Central memory CD8-positive, alpha-beta T cell (primary cell): ENCODE data around the gene CFAP58.
A peak's percentile ranks its signal among the peaks of the same experiment; 100 is the strongest.

Experiments
- ATAC-seq: fragments of 150-1000 bp; cut with Tn5 transposase; replicated peaks from 2 replicates; pipeline ENCODE4 v1.10.0; 2022; ENCODE audit warnings: mild to moderate bottlenecking, moderate FRiP score, moderate number of reproducible peaks; ENCODE audit not compliant: poor library complexity, severe bottlenecking; ENCODE audit errors: extremely low read depth
- DNase-seq, 2 donors: peaks; one replicate each; pipeline ENCODE4 v3.0.0; 2021; ENCODE audit warnings: low spot score in 2 of 2
- H3K27ac Mint-ChIP-seq: one replicate; pipeline ENCODE4 v1.8.0; 2022; ENCODE audit warnings: low read depth, mild to moderate bottlenecking, moderate library complexity, mixed read lengths
- H3K27me3 Mint-ChIP-seq: one replicate; pipeline ENCODE4 v1.8.0; 2022; ENCODE audit warnings: mixed read lengths
- H3K36me3 Mint-ChIP-seq: one replicate; pipeline ENCODE4 v1.8.0; 2022; ENCODE audit warnings: mild to moderate bottlenecking, moderate library complexity, mixed read lengths; ENCODE audit not compliant: insufficient read depth
- H3K4me1 Mint-ChIP-seq: one replicate; pipeline ENCODE4 v1.8.0; 2022; ENCODE audit warnings: mixed read lengths
- H3K4me3 Mint-ChIP-seq: one replicate; pipeline ENCODE4 v1.8.0; 2022; ENCODE audit warnings: mild to moderate bottlenecking, moderate library complexity, mixed read lengths
- H3K9me3 Mint-ChIP-seq: one replicate; pipeline ENCODE4 v1.8.0; 2022; ENCODE audit warnings: mixed read lengths

CFAP58 gene

GRCh38 chr10:104345941-104346340, 7.7 kb upstream of the CFAP58 start:
- Mint-ChIP-seq H3K27me3 (no peaks in the 10 kb centered on the region), H3K4me1 (peaks cover 11% of the 10 kb centered on the region), H3K9me3 (peaks cover 10% of the 10 kb centered on the region), H3K27ac (peak overlapping the region; percentile 84), H3K36me3 (peaks cover 1% of the 10 kb centered on the region), H3K4me3 (no peak overlapping the region)
- ATAC-seq = peak; percentile 40
- DNase-seq = no peak

- Mint-ChIP-seq H3K27ac (no peak overlapping the region), H3K4me1 (peaks cover 26% of the 10 kb centered on the region)
Observed at GRCh38 chr10:104347295-104348045, 6.2 kb upstream of the CFAP58 start.

GRCh38 chr10:104348601-104349000, 5.0 kb upstream of the CFAP58 start:
- no peak for DNase-seq
- H3K36me3 Mint-ChIP-seq = peaks cover 4% of the 10 kb centered on the region
- peaks cover 29% of the 10 kb centered on the region for H3K4me1 Mint-ChIP-seq
- H3K9me3 Mint-ChIP-seq = peaks cover 10% of the 10 kb centered on the region
- no peak overlapping the region for H3K4me3 Mint-ChIP-seq
- H3K27me3 Mint-ChIP-seq = no peaks in the 10 kb centered on the region
- ATAC-seq = no peak
- no peak overlapping the region for H3K27ac Mint-ChIP-seq

More at GRCh38 chr10:104347295-104348045, 6.2 kb upstream of the CFAP58 start:
- peaks cover 10% of the 10 kb centered on the region for H3K9me3 Mint-ChIP-seq
- ATAC-seq (no peak), DNase-seq (no peak)
- H3K4me3 Mint-ChIP-seq = no peak overlapping the region
- H3K27me3 Mint-ChIP-seq = no peaks in the 10 kb centered on the region
- peaks cover 1% of the 10 kb centered on the region for H3K36me3 Mint-ChIP-seq

GRCh38 chr10:104349623-104350126, 4.0 kb upstream of the CFAP58 start:
- Mint-ChIP-seq H3K4me3 (no peak overlapping the region), H3K9me3 (peaks cover 10% of the 10 kb centered on the region), H3K36me3 (peaks cover 5% of the 10 kb centered on the region), H3K4me1 (peaks cover 29% of the 10 kb centered on the region), H3K27ac (no peak overlapping the region), H3K27me3 (no peaks in the 10 kb centered on the region)
- ATAC-seq = no peak
- no peak for DNase-seq

GRCh38 chr10:104350127-104350635, 3.5 kb upstream of the CFAP58 start:
- Mint-ChIP-seq H3K36me3 (peaks cover 5% of the 10 kb centered on the region), H3K9me3 (peaks cover 9% of the 10 kb centered on the region), H3K27ac (no peak overlapping the region), H3K4me1 (peaks cover 29% of the 10 kb centered on the region), H3K27me3 (no peaks in the 10 kb centered on the region), H3K4me3 (no peak overlapping the region)
- no peak for DNase-seq
- ATAC-seq = peak; percentile 56

- ATAC-seq (no peak), DNase-seq (no peak)
- Mint-ChIP-seq H3K4me1 (peaks cover 19% of the 10 kb centered on the region), H3K4me3 (no peak overlapping the region), H3K36me3 (peaks cover 5% of the 10 kb centered on the region), H3K27ac (no peak overlapping the region), H3K27me3 (no peaks in the 10 kb centered on the region), H3K9me3 (no peaks in the 10 kb centered on the region)
Observed at GRCh38 chr10:104351061-104351702, 2.5 kb upstream of the CFAP58 start.

- H3K27me3 Mint-ChIP-seq = no peaks in the 10 kb centered on the region
- peaks cover 18% of the 10 kb centered on the region for H3K4me1 Mint-ChIP-seq
- peaks cover 3% of the 10 kb centered on the region for H3K36me3 Mint-ChIP-seq
- no peaks in the 10 kb centered on the region for H3K9me3 Mint-ChIP-seq
- ATAC-seq (no peak), DNase-seq (no peak)
- H3K27ac Mint-ChIP-seq = no peak overlapping the region
- H3K4me3 Mint-ChIP-seq = no peak overlapping the region
Observed at GRCh38 chr10:104351919-104352318, 1.7 kb upstream of the CFAP58 start.

- no peak for DNase-seq
- H3K27me3 Mint-ChIP-seq = peaks cover 20% of the 10 kb centered on the region
- H3K27ac Mint-ChIP-seq = no peak overlapping the region
- no peaks in the 10 kb centered on the region for H3K9me3 Mint-ChIP-seq
- H3K36me3 Mint-ChIP-seq = no peaks in the 10 kb centered on the region
- no peak for ATAC-seq
- H3K4me1 Mint-ChIP-seq = no peaks in the 10 kb centered on the region
- H3K4me3 Mint-ChIP-seq = no peak overlapping the region
Observed at GRCh38 chr10:104359811-104360210, 6.2 kb downstream of the CFAP58 start.

DNA sequence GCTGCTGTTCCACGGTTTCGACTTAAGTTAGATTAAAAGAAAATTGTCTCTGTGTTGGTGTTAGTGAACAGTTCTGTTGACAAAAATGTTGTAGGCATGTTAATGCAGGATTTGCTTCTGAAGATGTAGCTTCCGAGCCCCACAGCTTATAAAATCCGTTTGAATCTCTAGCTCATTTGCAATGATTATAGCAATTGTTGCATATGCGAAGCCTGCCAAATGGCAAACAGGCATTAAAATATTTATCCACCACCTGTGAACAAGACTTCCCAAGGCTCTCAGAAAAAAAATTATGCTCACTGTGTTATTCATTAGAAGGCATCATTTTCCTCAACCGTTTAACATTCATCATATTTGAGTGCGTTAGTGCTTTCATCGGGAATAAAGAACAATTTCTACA, 14.3 kb downstream of the CFAP58 start:
- DNase-seq (no peak), ATAC-seq (no peak)
- H3K36me3 Mint-ChIP-seq = no peaks in the 10 kb centered on the region
- no peaks in the 10 kb centered on the region for H3K4me1 Mint-ChIP-seq
- H3K27ac Mint-ChIP-seq = no peak overlapping the region
- no peaks in the 10 kb centered on the region for H3K9me3 Mint-ChIP-seq
- no peak overlapping the region for H3K4me3 Mint-ChIP-seq
- peaks cover 78% of the 10 kb centered on the region for H3K27me3 Mint-ChIP-seq

DNA sequence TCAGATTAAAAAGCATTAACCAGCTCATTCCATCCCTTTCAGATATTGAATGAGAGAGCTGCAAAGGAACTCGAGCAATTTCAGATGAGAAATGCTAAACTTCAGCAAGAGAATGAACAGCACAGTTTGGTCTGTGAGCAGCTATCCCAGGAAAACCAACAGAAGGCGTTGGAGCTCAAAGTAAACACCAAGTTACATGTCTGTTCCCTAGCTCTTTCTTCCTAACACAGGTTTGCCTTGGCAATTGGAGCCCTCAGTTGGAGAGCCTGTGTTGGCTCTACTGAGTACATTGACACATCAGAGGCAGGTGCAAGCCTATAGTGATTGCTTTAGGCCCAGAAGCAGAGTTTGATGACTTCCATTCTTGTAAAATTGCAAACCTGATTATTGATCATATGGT, 14.7 kb downstream of the CFAP58 start:
- Mint-ChIP-seq H3K4me3 (no peak overlapping the region), H3K27ac (no peak overlapping the region), H3K27me3 (peaks cover 78% of the 10 kb centered on the region), H3K4me1 (no peaks in the 10 kb centered on the region), H3K9me3 (no peaks in the 10 kb centered on the region), H3K36me3 (no peaks in the 10 kb centered on the region)
- DNase-seq (no peak), ATAC-seq (no peak)

DNA sequence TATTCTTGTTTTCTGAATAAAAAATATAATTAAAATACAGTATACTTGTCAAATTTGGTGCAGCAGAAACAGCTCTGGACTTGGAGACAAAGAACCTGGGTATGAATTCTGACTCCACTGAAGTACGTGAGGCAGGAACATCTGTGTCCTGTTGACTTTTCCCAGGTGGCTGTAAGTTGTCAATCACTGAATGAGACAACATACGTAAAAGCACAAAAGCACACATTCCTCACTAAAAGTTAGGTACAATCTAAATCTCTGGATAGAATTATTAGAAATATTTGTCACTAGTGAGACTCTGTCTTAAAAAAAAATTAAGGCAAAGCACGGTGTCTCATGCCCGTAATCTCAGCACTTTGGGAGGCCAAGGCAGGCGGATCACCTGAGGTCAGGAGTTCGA, 18.1 kb downstream of the CFAP58 start:
- DNase-seq (no peak), ATAC-seq (no peak)
- Mint-ChIP-seq H3K36me3 (no peaks in the 10 kb centered on the region), H3K9me3 (no peaks in the 10 kb centered on the region), H3K27me3 (peaks cover 78% of the 10 kb centered on the region), H3K4me1 (no peaks in the 10 kb centered on the region), H3K4me3 (no peak overlapping the region), H3K27ac (no peak overlapping the region)

DNA sequence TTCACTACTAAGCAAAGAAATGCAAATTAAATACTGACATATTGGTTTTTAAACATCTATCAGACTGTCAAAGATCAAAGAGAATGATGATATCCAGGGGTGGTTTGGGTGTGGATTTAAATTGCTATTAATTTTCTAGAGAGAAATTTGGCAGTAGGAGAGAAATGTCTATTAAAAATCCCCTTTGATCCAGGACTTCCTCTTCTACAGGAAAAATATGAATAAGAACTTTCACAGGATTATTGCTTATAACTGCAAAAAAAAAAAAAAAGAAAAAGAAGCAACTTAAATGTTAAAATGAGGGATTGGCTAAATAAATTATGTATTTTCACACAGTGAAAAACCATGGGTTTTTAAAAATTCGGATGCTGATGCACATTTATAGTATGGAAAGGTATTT, 21.0 kb downstream of the CFAP58 start:
- no peak overlapping the region for H3K27ac Mint-ChIP-seq
- H3K36me3 Mint-ChIP-seq = no peaks in the 10 kb centered on the region
- no peak for ATAC-seq
- H3K4me1 Mint-ChIP-seq = no peaks in the 10 kb centered on the region
- H3K4me3 Mint-ChIP-seq = no peak overlapping the region
- no peaks in the 10 kb centered on the region for H3K9me3 Mint-ChIP-seq
- DNase-seq = no peak
- H3K27me3 Mint-ChIP-seq = peaks cover 74% of the 10 kb centered on the region

DNA sequence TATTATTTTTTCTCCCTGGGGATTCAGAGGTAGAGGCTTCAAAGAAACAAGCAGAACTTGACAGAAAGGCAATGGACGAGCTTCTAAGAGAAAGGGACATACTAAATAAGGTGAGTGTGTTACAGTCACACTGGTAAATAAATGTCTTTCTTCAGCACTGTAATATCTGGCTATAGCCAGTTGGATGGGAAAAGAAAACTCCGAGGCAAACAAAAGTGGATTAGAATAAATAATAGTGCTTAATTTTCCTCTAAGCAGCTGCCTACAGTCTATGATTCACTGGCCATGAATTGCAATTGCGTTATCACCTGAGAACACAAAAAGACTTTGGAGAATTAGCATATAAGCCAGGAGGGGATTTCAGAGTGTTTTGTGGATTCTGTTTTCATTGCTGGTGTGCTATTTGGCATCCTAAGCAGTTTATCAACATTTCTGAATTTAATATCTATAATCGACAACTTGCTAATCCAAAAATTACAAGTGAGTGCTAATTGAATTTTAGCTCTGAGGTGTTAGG, 23.2 kb downstream of the CFAP58 start:
- no peak overlapping the region for H3K27ac Mint-ChIP-seq
- DNase-seq (no peak), ATAC-seq (no peak)
- H3K4me1 Mint-ChIP-seq = no peaks in the 10 kb centered on the region
- no peaks in the 10 kb centered on the region for H3K9me3 Mint-ChIP-seq
- no peaks in the 10 kb centered on the region for H3K36me3 Mint-ChIP-seq
- H3K27me3 Mint-ChIP-seq = peaks cover 66% of the 10 kb centered on the region
- no peak overlapping the region for H3K4me3 Mint-ChIP-seq
